GM18502 (cell line): Measurements from ENCODE around the gene SMIM24.

ENCODE experiments used
- ATAC-seq: cut with Tn5 transposase; IDR thresholded peaks from one replicate; pipeline ENCODE4 v1.9.1; 2021; ENCODE audit warnings: mild to moderate bottlenecking; ENCODE audit not compliant: unreplicated experiment, poor library complexity

The SMIM24 gene

DNA sequence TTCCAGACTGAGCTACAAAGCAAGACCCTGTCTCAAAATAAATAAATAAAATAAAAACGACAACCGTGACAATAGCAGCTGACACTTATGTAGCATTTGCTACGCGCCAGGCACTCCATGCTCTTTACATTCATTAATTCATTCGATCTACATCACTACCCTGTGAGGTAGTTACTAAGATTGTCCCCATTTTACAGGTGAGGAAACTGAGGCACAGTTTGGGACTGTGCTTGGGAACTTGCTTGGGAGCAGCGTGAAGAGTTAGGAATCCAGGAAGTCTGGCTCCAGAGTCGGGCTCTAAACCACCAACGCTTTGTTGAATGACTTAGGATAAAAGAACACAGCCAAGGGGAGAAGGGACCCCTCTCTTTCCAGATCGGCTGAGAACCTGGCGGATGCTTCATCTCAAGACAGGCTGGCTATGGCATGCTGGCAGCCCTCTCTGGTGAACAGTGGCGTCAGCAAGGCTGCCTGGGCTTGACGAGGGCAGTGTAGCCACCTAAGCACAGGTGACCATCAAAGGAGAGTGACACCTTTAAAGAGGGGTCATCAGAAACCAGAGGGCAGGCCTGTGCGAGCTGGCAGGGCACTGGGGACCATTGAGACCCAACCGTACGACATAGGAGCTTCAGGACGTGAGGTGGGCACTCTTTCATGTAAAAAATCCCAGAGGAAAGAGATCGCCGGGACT lies 19.6 kb upstream of the SMIM24 start:
- peak; percentile 3 for ATAC-seq

DNA sequence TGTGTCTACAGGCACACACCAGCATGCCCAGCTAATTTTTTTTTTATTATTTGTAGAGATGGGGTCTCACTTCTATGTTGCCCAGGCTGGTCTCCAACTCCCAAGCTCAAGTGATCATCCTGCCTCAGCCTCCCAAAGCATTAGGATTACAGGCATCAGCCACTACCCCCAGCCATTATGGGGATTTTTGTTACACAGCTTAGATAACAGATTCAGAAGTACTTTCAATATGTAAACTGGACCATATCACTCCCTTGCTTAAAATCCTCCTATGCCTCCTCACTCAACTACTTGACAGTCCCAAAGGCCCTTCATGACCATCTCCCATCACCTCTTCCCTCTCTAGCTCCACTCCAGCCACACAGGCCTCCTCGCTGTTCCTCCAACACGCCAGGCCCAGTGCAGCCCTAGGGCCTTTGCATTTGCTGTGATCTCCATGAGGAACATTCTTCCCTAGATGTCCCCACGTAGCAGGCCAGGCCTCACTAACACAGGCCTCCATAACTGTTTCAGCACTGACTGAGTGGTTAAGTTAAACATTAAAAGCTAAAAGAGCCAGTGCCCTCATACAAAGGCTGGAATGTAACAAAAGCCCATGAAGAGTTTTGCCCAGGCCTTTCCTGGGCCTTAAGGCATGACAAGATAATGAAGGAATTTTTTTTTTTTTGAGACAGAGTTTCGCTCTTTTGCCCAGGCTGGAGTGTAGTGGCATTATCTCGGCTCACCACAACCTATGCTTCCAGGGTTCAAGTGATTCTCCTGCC lies 17.6 kb upstream of the SMIM24 start:
- no peak for ATAC-seq

- ATAC-seq = no peak
These were observed 16.3 kb upstream of the SMIM24 start for GRCh38 chr19:3496392-3497273.

GRCh38 chr19:3494559-3494958 lies 14.2 kb upstream of the SMIM24 start:
- no peak for ATAC-seq

DNA sequence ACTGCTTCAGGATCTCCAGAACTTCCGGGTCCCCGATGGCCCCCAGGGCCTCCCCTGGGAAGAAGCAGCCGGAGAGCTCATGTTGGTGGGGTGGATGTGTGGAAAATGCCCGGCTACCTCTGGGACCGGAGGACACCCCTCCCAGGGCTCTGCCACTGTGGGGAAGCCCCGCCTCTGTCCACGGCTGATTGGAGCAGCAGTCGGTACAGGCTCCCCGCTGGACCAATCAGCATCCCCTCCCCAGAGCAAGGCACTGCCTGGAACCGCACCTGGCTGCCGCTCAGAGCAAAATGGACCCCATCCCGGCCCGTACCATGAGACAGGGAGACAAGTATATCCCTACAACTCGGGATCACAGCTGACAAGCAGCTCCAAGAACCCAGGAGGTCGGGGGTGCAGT lies 13.7 kb upstream of the SMIM24 start:
- ATAC-seq = no peak

DNA sequence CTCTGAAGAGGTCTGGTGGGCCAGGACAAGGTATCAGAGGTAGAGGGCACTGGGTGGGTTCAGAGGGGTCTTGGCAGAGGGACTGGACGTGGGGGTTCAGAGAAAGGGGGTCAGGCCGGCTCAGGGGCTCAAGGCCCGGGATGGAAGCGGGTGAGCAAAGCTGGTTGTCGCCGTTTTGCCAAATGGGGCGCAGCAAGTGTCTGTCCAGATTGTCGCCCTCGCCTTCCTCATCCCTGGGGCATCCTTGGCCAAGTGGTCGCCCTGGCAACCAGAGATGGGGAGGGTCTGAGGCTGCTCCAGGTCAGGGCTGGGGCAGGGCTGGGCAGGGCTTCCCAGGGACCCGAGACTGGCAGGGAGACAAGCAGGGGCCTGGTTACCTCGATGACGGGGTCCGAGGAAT lies 13.3 kb upstream of the SMIM24 start:
- ATAC-seq = no peak

- ATAC-seq = no peak
These were observed 12.6 kb upstream of the SMIM24 start for GRCh38 chr19:3492919-3493318.

DNA sequence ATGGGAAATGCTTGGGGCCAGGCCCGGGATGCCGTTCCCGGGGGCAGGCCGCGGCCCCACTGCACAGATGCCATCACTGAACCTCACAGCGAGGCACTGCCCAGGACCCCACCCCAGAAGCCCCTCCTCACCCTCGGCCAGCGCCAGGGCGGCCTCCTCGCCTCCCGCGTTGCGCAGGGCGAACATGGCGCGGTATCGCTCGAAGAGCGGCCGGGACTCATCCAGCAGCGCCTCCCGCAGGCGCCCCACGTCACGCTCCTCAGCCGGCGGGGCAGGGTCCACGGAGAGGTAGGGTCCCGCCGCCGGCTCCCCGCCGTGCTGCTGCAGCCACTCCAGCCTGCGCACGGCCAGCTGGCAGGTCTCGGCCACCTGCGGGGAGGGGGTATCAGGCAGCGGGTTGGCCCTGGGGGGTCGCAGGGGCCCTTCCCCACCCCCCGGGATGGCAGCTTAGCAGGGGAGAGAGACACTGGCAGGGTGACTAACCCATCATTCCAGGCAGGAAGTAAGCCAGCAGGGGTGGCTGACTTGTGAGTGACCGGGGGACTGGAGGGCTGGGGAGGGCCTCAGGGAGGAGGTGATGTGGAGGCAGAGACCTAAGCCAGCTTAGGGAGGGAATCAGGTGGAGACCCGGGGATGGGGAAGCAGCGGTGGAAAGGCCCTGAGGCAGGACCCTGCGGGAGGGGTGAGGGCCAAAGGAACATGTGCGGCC lies 12.0 kb upstream of the SMIM24 start:
- ATAC-seq = no peak

DNA sequence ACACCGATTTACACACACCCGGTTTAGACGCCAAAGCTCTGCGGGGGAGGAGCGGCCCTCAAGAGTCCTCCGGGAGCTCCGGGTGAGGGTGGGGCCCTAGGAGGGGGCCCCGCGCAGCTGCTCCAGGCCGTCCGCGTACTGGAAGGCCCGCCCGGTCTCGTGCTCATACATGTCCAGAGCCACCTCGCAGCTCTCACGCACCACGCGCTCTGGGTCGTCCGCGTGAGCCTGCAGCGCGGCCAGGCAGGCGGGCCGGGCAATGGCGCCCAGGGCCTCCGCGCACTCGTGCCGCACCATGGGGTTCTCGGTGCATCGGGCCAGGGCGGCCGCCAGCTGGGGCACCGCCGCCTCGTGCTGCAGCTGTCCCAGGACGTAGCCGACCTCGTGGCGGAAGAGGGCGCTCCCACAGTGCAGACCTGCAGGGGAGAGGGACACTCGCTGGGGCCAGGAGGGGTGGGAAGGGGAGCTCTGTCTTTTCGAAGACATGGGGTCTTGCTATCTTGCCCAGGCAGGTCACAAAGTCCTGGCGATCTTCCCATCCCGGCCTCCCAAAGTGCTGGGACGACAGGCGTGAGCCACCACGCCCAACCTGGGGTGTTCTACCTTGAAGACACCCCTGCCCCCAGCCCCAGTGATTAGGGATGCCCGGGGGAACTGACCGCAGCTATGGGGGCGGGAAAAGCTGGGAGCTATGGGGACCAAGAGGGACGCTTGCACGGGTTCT lies 11.2 kb upstream of the SMIM24 start:
- ATAC-seq = no peak

GRCh38 chr19:3483226-3483628 lies 2.9 kb upstream of the SMIM24 start, which contains the start of gene SMIM44:
TSS of gene SMIM44 (minus strand) at chr19:3483441. CDS start at chr19:3483403, 38 bp downstream.
- no peak for ATAC-seq

GRCh38 chr19:3482507-3483225 lies 2.3 kb upstream of the SMIM24 start:
- ATAC-seq = no peak

DNA sequence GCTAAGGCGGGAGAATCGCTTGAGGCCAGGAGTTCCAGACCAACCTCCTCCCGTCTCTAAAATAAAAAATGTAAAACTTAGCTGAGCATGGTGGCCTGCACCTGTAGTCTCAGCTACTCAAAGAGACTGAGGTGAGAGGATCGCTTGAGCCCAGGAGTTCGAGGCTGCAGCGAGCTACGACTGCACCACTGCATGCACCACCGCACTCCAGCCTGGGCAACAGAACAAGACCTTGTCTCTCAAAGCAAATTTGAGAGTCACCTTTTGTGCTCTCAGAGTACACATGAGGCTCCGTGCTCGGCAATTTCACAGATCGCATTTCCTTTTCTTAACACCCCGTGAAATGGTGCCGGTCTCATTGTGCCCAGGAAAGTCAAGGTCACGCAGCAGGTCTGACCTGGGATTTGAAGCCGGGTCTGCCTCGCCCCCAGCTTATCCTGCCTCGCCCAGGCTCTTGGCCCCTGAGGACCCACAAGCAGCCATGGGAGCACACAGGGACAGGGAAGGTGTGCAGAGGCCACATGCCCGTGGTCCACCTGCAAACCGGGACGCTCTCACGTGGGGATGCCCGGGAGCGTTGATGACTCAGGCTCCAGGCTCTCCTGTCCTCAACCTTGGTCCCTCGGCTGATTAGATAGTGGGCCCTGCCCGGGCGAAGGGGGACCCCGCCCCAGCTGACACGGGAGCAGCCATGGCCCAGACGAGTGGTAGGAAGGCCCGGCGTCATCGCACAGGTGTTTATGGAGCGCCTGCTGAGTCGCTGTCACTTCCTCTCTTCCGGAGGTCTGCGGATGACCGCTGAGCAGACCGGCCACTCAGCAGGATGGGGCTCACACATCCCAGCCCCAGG lies 1.1 kb upstream of the SMIM24 start:
- no peak for ATAC-seq

DNA sequence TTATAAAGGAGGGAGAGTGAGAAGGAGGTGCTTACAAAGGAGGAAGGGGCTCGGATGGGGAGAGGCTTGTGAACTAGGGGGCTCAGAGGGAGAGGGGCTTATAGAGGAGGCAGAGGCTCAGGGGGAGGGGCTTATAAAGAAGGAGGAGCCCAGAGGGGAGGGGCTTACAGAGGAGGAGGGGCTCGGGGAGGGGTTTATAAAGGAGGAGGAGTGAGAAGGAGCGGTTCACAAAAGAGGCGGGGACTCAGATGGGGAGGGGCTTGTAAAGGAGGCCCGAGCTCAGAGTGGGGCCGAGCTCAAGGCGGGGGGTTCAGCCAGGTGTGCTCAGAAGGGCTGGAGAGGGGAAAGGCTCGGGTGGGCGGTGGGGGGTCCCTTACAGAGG lies 500 bp downstream of the SMIM24 start:
- ATAC-seq = no peak

DNA sequence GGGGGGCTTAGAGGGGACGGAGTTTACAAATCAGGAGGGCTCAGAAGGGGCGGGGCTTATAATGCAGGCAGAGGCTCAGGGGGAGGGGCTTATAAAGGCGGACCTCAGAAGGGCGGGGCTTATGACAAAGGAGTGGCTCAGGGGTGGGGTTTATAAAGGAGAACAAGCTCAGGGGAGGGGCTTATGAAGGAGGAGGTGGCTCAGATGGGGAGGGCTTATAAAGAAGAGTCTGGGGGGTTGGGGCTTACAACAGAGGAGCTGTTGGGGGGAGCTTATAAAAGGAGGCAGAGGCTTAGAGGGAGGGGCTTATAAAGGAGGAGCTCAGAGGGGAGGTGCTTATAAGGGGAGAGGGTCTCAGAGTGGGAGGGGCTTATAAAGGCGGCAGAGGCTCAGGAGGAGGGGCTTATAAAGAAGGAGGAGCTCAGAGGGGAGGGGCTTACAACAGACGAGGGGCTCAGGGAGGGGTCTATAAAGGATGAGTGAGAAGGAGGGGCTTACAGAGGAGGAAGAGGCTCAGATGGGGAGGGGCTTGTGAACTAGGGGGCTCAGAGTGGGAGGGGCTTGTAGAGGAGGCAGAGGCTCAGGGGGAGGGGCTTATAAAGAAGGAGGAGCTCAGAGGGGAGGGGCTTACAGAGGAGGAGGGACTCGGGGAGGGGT lies 1.0 kb downstream of the SMIM24 start:
- no peak for ATAC-seq

GRCh38 chr19:3478409-3479176 lies 1.7 kb downstream of the SMIM24 start:
- ATAC-seq = no peak

DNA sequence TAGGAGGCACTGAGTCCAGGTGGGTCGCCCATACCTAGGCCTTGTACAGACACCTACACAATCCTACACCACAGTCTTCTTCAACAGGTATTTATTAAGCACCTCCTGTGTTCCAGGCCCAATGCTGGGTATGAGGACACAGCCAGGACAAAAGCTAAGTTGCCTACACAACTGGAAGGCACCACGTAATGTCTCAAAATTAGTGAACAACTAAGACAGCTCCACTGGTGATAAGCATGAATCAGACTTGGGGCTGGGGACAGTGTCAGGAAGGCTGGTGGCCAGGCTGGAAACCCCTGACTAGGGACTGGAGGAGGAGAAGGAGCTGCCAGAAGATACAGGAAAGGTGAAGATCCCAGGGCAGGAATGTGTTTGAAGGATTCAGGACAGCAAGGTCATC lies 2.4 kb downstream of the SMIM24 start:
- ATAC-seq = no peak

DNA sequence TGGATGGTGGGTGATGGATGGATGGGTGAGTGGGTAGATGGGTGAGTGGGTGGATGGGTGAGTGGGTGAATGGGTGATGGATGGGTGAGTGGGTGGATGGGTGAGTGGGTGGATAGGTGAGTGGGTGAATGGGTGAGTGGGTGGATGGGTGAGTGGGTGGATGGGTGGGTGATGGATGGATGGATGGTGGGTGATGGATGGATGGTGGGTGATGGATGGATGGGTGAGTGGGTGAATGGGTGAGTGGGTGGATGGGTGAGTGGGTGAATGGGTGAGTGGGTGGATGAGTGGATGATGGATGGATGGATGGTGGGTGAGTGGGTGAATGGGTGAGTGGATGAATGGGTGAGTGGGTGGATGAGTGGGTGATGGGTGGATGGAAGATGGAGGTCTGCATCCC lies 2.8 kb downstream of the SMIM24 start:
- no peak for ATAC-seq
